GM19397 (cell line): ENCODE results near the gene IMPG2.
"Not testable (repeated sequence)": the region's sequence is repeated elsewhere in the genome, so short reads cannot be mapped to it uniquely, and the experiment has no call there.

Experiments
- ATAC-seq: cut with Tn5 transposase; IDR thresholded peaks from one replicate; pipeline ENCODE4 v1.9.1; 2021; ENCODE audit warnings: mild to moderate bottlenecking, moderate library complexity; ENCODE audit not compliant: unreplicated experiment

Gene IMPG2

DNA sequence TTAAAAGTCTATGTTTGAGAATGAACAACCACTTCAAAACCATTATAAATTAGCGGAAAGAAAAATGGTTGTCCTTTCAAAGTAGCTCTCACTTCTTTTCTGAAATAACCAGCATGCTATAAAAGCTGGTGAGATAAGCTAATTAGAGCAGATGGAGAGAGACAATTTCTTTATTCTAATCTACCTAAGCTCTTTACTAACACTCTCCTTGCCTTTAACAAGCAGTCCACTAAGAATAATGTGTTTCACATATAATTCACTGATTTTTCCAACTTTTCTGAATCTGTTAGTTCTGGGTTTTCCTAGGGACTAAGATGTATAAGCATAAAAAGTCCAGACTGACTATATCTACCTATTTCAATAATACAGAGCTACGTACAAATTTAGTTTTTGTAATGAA is at the start of gene IMPG2:
Gene IMPG2 (minus strand): TSS at position 101 of the 400 bp plus-strand sequence. CDS start 203 bp downstream, outside the sequence.
- no peak for ATAC-seq

GRCh38 chr3:101362406-101362805 is 42.0 kb upstream of the IMPG2 start:
- ATAC-seq, result no peak

DNA sequence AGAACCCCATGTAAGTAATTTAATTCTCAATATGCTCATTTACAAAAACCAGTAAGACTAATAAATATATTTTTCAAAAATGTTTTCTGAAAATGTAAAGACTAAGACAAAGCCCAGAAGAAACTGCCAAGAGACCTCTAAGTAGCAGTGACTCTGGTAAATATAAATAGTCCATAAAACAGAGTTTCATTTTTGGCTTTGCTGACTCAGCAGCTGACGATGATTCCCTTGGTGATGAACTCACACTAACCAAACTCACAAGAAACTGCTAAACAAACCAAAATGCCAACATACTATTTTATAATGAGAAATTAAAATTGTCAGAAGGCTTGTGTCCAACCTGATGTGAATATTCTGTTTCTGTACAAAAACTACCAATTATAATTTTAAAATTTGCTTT is 31.5 kb upstream of the IMPG2 start:
- ATAC-seq, result no peak

GRCh38 chr3:101340591-101340990 is 20.2 kb upstream of the IMPG2 start:
- ATAC-seq, result no peak

- ATAC-seq, result no peak
Observed at GRCh38 chr3:101333883-101334282, 13.5 kb upstream of the IMPG2 start.

GRCh38 chr3:101329016-101329673 is 8.8 kb upstream of the IMPG2 start:
- ATAC-seq, result no peak

GRCh38 chr3:101325393-101326134 is 5.2 kb upstream of the IMPG2 start:
- ATAC-seq, result no peak

DNA sequence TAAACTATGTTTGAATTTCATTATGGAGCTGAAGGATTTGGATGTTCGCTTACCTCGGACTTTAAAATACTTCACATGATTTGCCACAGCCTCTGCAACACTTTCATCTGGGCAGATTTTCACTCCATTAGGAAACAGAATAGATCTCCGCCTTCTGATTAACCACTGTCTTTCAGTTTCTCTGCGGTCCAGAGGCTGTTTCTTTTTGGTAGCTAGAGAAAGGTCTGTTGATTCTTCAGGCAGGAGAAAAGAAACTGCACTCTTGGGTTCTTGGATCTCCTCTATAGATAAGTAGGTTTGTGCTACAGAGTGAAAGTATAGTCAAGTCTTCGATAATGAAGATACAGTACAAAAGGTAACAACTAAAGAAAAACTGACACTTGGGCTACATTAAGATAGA is 844 bp downstream of the IMPG2 start:
- no peak for ATAC-seq

- ATAC-seq, result no peak
Observed at GRCh38 chr3:101312545-101312944, 7.8 kb downstream of the IMPG2 start.

GRCh38 chr3:101311676-101312075 is 8.7 kb downstream of the IMPG2 start:
- ATAC-seq, result no peak

DNA sequence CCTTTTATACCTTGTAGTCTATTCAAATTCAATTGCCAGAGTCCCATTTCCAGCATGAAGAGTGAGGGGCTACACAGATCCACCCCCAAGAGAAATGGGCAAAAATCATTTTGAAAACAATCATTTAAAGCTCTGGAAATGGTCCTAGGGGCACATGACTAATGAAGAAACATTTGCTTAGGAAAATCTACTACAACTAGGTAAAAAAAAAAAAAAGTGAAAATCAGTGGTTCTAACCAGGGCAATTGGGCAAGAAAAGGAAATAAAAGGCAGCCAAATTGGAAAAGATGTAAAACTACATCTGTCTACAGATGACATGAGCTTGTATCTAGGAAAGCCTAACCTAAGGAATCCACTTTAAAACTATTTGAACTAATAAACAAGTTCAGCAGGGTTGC is 9.4 kb downstream of the IMPG2 start:
- ATAC-seq, result no peak

- not testable (repeated sequence) for ATAC-seq
Observed at GRCh38 chr3:101308147-101308772, 12.1 kb downstream of the IMPG2 start.

DNA sequence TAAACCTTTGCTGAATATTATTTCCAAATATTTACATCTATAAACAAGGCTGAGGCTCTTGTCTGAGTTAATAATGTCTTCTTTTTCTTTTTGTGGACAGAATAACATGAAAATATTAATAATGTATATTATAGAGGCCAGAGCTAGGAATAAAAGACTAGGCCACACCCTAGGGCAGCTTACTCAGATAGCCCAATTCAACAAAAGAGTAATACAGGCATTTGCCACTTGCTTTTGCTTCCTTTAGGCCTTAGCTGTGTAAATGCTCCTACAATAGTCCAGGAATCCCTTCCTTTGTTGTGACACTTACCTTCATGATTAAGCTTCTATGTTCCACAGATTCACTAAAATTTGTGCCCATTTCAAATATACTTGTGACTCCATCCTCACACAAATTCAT is 16.5 kb downstream of the IMPG2 start:
- ATAC-seq, result no peak

GRCh38 chr3:101303089-101303731 is 17.2 kb downstream of the IMPG2 start:
- no peak for ATAC-seq

DNA sequence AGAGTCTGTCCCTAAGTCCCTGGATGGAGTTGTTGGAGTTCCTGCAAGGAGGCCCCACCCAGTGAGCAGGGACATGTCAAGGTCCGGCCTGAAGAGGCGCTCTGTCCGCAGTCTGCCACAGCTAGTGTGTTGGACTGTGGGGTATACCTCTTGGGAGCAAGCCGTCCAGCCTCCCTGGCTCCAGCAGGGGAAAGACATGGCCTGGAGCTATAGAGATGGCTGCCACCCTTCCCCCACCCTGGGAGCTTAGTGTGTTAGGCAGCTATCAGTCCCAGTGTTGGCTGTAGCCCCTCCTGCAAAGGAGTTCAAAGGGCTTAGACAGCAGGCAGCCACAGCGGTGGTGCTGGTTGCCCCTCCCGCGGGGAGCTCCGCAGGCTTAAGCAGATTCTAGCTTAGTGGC is 20.3 kb downstream of the IMPG2 start:
- no peak for ATAC-seq

- ATAC-seq, result no peak
Observed at GRCh38 chr3:101292027-101292426, 28.3 kb downstream of the IMPG2 start.

DNA sequence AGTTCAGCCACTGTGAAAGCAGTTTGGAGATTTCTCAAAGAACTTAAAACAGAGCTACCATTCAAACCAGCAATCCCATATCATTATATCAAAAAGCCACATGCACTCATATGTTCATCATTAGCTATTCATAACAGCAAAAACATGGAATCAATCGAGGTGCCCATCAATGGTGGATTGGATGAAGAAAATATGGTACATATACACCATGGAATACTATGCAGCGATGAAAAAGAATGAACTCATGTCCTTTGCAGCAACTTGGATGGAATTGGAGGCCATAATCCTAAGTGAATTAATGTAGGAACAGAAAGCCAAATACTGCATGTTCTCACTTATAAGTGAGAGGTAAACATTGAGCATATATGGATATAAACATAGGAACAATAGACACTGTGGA is 32.1 kb downstream of the IMPG2 start:
- no peak for ATAC-seq

DNA sequence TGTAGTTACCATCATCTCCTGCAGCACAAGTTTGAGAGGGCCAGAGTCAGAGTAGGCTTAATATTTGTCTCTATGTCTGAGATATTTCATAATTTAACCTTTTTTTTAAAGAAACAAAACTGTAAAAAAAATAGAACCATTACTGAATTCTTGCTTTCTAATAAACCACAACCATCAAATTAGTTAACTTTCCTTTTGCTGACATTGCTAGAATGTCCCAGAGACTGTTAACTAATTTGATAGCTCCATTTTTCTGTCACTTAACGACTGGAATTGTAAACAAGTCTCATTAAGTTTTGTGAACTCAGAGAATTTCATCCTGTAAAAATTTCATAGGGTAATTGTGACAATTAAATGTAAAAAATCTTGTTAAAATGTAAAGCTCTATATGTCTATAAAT is 35.6 kb downstream of the IMPG2 start:
- ATAC-seq, result no peak

DNA sequence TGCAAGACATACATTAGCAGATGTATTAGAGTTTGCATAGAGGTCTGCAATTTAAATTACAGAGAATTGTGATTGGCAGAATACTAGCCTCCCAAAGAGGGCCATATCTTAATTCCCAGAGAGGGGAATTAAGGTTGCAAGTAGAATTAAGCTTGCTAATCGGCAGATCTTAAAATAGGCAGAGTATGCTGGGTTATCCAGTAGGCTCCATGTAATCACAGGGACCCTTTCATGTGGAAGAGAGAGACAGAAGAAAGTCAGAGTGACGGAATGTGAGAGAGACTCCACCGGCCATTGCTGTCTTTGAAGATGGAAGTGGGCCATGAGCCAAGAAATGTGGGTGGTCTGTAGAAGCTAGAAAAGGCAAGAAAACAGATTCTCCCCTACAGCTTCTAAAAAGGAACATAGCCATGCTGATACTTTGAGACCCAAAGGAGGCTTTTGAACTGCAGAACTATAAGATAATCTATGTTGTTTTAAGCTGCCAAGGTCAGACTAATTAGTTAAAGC is 38.8 kb downstream of the IMPG2 start:
- ATAC-seq, result no peak

GRCh38 chr3:101279765-101280385 is 40.5 kb downstream of the IMPG2 start:
- no peak for ATAC-seq

- ATAC-seq, result no peak
Observed at GRCh38 chr3:101279162-101279561, 41.2 kb downstream of the IMPG2 start.
